HEK293 (cell line): ENCODE measurements around the gene NFIB.

Experiments used
- CTCF ChIA-PET: fragments of 350-600 bp; formaldehyde crosslinking; extraction: SDS; loops from one replicate; lab custom pipeline; 2021; ENCODE audit warnings: antibody characterized with exemption; lab: Yijun Ruan, JAX
- POLR2A ChIA-PET: fragments of 300-600 bp; formaldehyde crosslinking; extraction: SDS; loops from one replicate; lab custom pipeline; 2020; ENCODE audit warnings: antibody characterized with exemption, inconsistent platforms; lab: Yijun Ruan, JAX
- H3K27ac ChIP-seq: fragments of 200-500 bp; sonication (Bioruptor generic); 2 replicates; pipeline ENCODE4 v1.5.1; 2014; ENCODE audit warnings: low read depth, low read length, control low read depth, inconsistent platforms; ENCODE audit errors: extremely low read depth
- H3K36me3 ChIP-seq, 2 experiments: fragments of 200-500 bp in 1 of 2; sonication (Bioruptor generic) in 1 of 2; 1 replicate in 1 of 2; 2 replicates in 1 of 2; pipeline ENCODE4 v1.5.1; 2014 to 2017; ENCODE audit warnings: inconsistent platforms in 2 of 2, low read length in 2 of 2; ENCODE audit not compliant: control insufficient read depth in 2 of 2, insufficient read depth in 1 of 2
- H3K4me1 ChIP-seq: fragments of 200-500 bp; sonication (Bioruptor generic); 2 replicates; pipeline ENCODE4 v1.5.1; 2014; ENCODE audit warnings: mild to moderate bottlenecking, low read length, inconsistent platforms; ENCODE audit not compliant: control insufficient read depth, insufficient read depth
- H3K4me3 ChIP-seq: 2 replicates; pipeline ENCODE4 v1.5.1; 2011; ENCODE audit warnings: low read depth, mild to moderate bottlenecking, control low read depth, low read length, moderate library complexity
- H3K9me3 ChIP-seq: fragments of 200-500 bp; sonication (Bioruptor generic); 2 replicates; pipeline ENCODE4 v1.5.1; 2014; ENCODE audit warnings: low read depth, low read length, inconsistent platforms; ENCODE audit not compliant: control insufficient read depth, insufficient read depth
- IKZF3 ChIP-seq: fragments of 450-650 bp; IDR thresholded peaks from 2 replicates; pipeline ENCODE4 v1.5.0; 2018; ENCODE audit warnings: missing biosample characterization, mild to moderate bottlenecking, missing genetic modification characterization, moderate library complexity
- OSR2 ChIP-seq: fragments of 450-650 bp; formaldehyde crosslinking; IDR thresholded peaks from 2 replicates; pipeline ENCODE4 v1.5.1; 2016; ENCODE audit warnings: missing biosample characterization, missing genetic modification characterization
- REPIN1 ChIP-seq: fragments of 450-650 bp; formaldehyde crosslinking; IDR thresholded peaks from 2 replicates; pipeline ENCODE4 v1.5.1; 2017; ENCODE audit warnings: missing biosample characterization, missing genetic modification characterization, low read depth
- ZIC2 ChIP-seq: fragments of 450-650 bp; formaldehyde crosslinking; IDR thresholded peaks from 2 replicates; pipeline ENCODE4 v1.5.1; 2016; ENCODE audit warnings: missing biosample characterization, missing genetic modification characterization
- ZNF23 ChIP-seq: fragments of 450-650 bp; formaldehyde crosslinking; IDR thresholded peaks from 2 replicates; pipeline ENCODE4 v1.5.1; 2016; ENCODE audit warnings: missing biosample characterization, missing genetic modification characterization, borderline replicate concordance
- ZNF580 ChIP-seq: fragments of 450-650 bp; formaldehyde crosslinking; IDR thresholded peaks from 2 replicates; pipeline ENCODE4 v1.5.1; 2016; ENCODE audit warnings: missing biosample characterization, missing genetic modification characterization
- ZNF596 ChIP-seq: fragments of 450-650 bp; IDR thresholded peaks from 2 replicates; pipeline ENCODE4 v1.5.0; 2018; ENCODE audit warnings: missing biosample characterization, mild to moderate bottlenecking, missing genetic modification characterization, moderate library complexity
- ZNF660 ChIP-seq: fragments of 450-650 bp; IDR thresholded peaks from 2 replicates; pipeline ENCODE4 v1.5.1; 2018; ENCODE audit warnings: missing biosample characterization, mild to moderate bottlenecking, missing genetic modification characterization
- ZNF664 ChIP-seq: fragments of 450-650 bp; formaldehyde crosslinking; IDR thresholded peaks from 2 replicates; pipeline ENCODE4 v1.5.1; 2016; ENCODE audit warnings: missing biosample characterization, missing genetic modification characterization
- ZNF670 ChIP-seq: fragments of 450-650 bp; formaldehyde crosslinking; IDR thresholded peaks from 2 replicates; pipeline ENCODE4 v1.5.1; 2016; ENCODE audit warnings: missing biosample characterization, missing genetic modification characterization, low read depth
- ZNF677 ChIP-seq: fragments of 450-650 bp; IDR thresholded peaks from 2 replicates; pipeline ENCODE4 v1.5.0; 2018; ENCODE audit warnings: missing biosample characterization, mild to moderate bottlenecking, missing genetic modification characterization, moderate library complexity
- TF ChIP-seq, protein P1 (sequence below): fragments of 450-650 bp; formaldehyde crosslinking; IDR thresholded peaks from 2 replicates; pipeline ENCODE4 v1.5.1; 2017; ENCODE audit warnings: missing biosample characterization, missing genetic modification characterization
- TF ChIP-seq, protein P2 (sequence below): fragments of 450-650 bp; formaldehyde crosslinking; conservative IDR thresholded peaks from 2 replicates; pipeline ENCODE4 v1.5.1; 2016; ENCODE audit warnings: low read depth, missing biosample characterization, missing genetic modification characterization

Gene NFIB

DNA sequence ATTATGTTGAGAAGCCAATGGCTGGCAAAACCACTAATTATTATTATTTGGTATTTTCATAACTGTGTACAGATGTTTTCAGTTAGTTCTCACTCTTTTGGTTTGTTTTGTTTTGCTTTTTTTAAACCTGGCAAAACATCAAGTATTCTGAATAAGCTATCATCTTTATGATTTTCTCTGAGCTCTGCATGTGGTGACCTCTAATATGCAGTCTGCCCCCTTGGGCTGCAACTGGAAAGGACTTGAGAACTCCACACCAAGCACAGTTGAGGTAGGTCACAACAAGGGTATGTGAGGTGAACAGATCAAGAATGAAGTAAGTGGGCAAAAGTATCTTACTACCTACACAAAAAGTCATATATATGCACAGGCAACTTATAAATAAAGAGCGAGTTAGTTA is 202.2 kb downstream of the NFIB start:
- ChIA-PET POLR2A (no interaction called here), CTCF (interaction anchor here (1.1 kb wide), 1 partner anchor 9 kb away, joined by 3 read pairs; no protein-coding TSS in a partner anchor)

DNA sequence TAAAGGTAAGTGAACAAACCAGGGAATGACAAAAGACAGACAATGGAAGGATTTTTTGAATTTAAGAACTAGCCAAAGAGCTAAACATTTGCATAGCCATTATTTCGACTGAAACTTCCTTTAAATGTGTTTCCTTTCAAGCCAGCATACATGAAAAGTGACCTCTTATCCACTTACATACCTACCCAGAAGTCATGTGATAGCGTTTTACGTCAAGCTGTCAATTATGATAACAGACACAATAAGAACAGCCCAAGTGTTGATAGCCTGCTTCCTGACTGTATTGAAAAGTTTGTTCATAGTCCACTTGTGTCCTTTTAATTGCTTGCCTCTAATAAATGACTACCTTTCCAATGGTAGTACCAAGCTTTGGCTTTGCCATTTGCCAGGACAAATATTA is 206.0 kb downstream of the NFIB start:
- ChIA-PET POLR2A (no interaction called here), CTCF (interaction anchor here (1.6 kb wide), 1 partner anchor 245 kb away, joined by 4 read pairs; no protein-coding TSS in a partner anchor)
- Histone ChIP-seq H3K36me3 (peaks cover 4 to 9% of the 10 kb centered on the region in 2 experiments; a peak in 2 of 3 replicates), H3K4me3 (no peak overlapping the region), H3K4me1 (peaks cover 5% of the 10 kb centered on the region; the same call in 1 of the 2 replicates), H3K9me3 (no peaks in the 10 kb centered on the region), H3K27ac (no peak overlapping the region)
- TF ChIP-seq, protein P1, sequence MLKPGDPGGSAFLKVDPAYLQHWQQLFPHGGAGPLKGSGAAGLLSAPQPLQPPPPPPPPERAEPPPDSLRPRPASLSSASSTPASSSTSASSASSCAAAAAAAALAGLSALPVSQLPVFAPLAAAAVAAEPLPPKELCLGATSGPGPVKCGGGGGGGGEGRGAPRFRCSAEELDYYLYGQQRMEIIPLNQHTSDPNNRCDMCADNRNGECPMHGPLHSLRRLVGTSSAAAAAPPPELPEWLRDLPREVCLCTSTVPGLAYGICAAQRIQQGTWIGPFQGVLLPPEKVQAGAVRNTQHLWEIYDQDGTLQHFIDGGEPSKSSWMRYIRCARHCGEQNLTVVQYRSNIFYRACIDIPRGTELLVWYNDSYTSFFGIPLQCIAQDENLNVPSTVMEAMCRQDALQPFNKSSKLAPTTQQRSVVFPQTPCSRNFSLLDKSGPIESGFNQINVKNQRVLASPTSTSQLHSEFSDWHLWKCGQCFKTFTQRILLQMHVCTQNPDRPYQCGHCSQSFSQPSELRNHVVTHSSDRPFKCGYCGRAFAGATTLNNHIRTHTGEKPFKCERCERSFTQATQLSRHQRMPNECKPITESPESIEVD (tag by site-specific recombination), result no peak
- TF ChIP-seq ZNF677 (tag by site-specific recombination), result peak; percentile 92
- TF ChIP-seq, all 188 proteins: peak for 1

More for the DNA sequence above, 202.2 kb downstream of the NFIB start:
- TF ChIP-seq, protein P2, sequence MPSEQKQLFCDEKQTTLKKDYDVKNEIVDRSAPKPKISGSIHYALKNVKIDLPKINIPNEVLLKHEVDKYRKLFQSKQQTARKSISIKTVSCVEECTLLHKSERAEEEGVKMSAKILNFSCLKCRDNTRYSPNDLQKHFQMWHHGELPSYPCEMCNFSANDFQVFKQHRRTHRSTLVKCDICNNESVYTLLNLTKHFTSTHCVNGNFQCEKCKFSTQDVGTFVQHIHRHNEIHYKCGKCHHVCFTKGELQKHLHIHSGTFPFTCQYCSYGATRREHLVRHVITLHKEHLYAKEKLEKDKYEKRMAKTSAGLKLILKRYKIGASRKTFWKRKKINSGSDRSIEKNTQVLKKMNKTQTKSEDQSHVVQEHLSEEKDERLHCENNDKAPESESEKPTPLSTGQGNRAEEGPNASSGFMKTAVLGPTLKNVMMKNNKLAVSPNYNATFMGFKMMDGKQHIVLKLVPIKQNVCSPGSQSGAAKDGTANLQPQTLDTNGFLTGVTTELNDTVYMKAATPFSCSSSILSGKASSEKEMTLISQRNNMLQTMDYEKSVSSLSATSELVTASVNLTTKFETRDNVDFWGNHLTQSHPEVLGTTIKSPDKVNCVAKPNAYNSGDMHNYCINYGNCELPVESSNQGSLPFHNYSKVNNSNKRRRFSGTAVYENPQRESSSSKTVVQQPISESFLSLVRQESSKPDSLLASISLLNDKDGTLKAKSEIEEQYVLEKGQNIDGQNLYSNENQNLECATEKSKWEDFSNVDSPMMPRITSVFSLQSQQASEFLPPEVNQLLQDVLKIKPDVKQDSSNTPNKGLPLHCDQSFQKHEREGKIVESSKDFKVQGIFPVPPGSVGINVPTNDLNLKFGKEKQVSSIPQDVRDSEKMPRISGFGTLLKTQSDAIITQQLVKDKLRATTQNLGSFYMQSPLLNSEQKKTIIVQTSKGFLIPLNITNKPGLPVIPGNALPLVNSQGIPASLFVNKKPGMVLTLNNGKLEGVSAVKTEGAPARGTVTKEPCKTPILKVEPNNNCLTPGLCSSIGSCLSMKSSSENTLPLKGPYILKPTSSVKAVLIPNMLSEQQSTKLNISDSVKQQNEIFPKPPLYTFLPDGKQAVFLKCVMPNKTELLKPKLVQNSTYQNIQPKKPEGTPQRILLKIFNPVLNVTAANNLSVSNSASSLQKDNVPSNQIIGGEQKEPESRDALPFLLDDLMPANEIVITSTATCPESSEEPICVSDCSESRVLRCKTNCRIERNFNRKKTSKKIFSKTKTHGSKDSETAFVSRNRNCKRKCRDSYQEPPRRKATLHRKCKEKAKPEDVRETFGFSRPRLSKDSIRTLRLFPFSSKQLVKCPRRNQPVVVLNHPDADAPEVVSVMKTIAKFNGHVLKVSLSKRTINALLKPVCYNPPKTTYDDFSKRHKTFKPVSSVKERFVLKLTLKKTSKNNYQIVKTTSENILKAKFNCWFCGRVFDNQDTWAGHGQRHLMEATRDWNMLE (tag by site-specific recombination), result no peak
- no peak for TF ChIP-seq REPIN1 (tag by site-specific recombination)
- no peak for TF ChIP-seq ZNF596 (tag by site-specific recombination)
- TF ChIP-seq ZNF660 (tag by site-specific recombination), result no peak
- no peak for TF ChIP-seq IKZF3 (tag by site-specific recombination)
- TF ChIP-seq ZNF670 (tag by site-specific recombination), result no peak
- TF ChIP-seq, all 188 proteins: peak for 0
- Histone ChIP-seq H3K4me3 (no peak overlapping the region), H3K4me1 (no peaks in the 10 kb centered on the region), H3K9me3 (no peaks in the 10 kb centered on the region), H3K36me3 (peaks cover 6 to 32% of the 10 kb centered on the region in 2 experiments; a peak in 2 of 3 replicates), H3K27ac (no peak overlapping the region)

- POLR2A ChIA-PET, result no interaction called here
- Histone ChIP-seq H3K27ac (no peak overlapping the region), H3K9me3 (no peaks in the 10 kb centered on the region), H3K36me3 (peaks cover 0 to 5% of the 10 kb centered on the region in 2 experiments; a peak in 2 of 3 replicates), H3K4me1 (peaks cover 5% of the 10 kb centered on the region; the same call in 1 of the 2 replicates), H3K4me3 (no peak overlapping the region)
- TF ChIP-seq ZNF580 (tag by site-specific recombination) (no peak), OSR2 (tag by site-specific recombination) (no peak), ZIC2 (tag by site-specific recombination) (no peak), ZNF23 (tag by site-specific recombination) (no peak), ZNF664 (tag by site-specific recombination) (peak; percentile 16; the same call in 1 of the 2 replicates)
- CTCF ChIA-PET, result interaction anchor here (1.6 kb wide), 1 partner anchor 245 kb away, joined by 4 read pairs; no protein-coding TSS in a partner anchor
These were observed 206.4 kb downstream of the NFIB start for GRCh38 chr9:14107495-14107894.
